GM18858 (cell line): Measurements from ENCODE around the gene NOXO1.

ENCODE experiments used
- ATAC-seq: cut with Tn5 transposase; IDR thresholded peaks from one replicate; pipeline ENCODE4 v1.9.1; 2021; ENCODE audit not compliant: unreplicated experiment

The NOXO1 gene

DNA sequence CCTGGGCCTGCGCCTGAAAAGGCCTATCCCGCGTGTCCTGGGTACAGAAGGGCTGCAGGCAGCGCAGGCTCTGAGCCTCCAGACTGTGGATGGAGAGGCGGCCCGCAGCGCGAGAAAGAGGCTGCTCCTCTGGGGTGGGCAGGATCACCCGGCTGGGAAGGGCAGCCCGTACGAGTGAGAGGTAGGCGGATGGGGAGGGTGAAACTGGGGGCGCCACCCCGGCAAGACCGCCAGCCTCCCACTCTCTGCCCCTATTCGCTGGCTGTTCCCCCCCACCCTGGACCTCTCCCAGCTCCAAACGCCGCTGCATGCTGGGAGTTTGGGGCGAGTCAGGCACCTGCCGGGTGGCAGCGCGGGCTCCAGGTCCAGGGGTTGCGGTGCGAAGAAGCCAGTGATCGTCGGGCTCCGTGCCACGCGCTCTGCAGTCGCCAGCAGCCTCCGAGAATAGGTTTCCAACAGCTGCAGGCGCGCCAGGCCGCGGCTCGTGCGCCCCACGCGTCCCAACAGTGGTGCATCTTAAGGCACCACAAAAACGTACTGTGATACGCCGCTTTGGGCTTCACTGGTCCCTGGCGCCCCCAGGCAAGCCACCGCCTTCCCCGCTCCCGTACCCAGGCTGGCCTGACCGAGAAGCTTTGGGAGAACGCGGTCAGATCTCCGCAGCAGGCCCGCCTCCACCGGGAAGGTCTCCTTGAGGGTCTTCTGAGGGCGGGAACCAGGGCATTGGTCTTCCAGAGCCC, 1.1 kb downstream of the NOXO1 start:
- no peak for ATAC-seq

DNA sequence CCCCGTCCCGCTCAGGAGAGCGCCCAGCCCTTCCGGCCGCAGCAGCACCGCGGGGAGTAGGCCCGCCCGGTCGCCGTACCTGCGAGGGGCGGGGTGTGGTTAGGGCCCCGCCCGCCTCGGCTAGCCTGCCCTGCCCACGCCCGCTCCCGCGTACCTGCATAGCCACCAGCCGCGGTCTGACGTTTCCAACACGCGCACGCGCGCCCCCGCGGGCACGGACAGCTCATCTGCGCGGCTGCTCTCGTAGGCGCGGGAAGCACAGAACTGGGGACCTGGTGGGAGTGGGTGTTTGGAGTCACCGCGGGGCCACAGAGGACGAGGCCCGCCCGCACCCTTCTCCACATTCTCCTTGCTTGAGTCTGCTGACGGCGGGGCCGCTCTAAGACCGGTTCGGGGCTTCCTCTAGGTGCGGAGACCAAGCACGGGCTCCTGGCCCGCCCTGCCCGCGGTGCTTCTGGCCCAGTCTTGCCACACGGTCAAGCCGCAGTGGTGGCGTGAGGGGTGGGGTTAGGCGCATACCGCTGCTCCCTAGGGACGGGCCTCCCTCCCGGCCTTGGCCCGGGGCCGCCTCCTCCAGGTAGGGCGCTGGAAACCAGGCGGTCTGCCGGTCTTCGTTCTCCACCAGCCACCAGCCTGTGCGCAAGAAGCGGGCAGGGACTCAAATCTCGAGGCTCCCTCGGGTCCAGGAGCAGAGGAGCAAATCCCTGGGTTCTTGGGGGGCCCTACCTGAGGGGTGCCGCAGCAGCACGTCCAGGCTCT, 1.8 kb downstream of the NOXO1 start:
- ATAC-seq = no peak

DNA sequence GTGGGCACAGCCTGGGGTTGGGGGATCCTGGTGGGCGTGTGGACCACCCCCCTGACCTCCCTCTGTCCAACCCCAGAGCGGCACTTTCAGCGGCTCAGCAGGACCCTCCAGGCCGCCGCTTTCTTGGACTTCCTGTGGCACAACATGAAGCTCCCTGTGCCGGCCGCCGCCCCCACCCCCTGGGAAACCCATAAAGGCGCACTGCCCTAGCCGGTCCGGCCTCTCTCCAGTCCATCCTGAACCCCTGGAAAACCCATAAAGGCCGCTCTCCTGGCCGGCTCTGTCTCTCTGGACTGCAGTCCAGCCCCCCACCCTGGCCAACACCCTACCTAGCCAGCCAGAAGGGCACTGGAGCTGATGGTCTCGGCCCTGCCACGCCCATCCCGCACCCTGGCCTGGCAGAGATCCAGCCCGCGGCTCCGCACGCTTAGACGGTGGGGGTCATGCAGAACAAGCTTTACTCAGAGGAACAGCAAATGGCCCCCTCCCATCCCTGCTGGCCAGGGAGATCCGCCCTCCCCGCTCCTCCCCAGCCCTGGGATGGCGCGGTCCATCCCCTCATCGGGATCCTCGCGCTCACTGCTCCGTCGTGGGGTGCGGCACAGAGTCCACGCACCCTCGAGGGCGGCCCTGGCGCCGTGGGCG, 2.7 kb downstream of the NOXO1 start:
- no peak for ATAC-seq

DNA sequence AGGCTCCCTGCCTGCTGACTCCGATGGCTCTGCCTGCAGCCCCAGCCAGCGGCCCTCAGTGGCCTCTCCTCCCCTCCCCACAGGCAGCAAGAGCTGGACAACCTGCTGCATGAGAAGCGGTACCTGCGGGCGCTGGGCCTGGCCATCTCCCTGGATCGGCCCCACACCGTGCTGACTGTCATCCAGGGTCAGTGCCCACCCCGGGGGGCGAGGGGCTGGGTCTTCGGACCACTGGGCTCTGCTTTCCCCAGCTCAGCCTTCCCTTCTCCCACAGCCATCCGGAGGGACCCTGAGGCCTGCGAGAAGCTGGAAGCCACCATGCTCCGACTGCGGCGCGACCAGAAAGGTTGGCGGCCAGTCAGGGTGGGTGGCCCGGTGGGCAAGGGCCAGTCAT, 3.4 kb downstream of the NOXO1 start:
- ATAC-seq = no peak

DNA sequence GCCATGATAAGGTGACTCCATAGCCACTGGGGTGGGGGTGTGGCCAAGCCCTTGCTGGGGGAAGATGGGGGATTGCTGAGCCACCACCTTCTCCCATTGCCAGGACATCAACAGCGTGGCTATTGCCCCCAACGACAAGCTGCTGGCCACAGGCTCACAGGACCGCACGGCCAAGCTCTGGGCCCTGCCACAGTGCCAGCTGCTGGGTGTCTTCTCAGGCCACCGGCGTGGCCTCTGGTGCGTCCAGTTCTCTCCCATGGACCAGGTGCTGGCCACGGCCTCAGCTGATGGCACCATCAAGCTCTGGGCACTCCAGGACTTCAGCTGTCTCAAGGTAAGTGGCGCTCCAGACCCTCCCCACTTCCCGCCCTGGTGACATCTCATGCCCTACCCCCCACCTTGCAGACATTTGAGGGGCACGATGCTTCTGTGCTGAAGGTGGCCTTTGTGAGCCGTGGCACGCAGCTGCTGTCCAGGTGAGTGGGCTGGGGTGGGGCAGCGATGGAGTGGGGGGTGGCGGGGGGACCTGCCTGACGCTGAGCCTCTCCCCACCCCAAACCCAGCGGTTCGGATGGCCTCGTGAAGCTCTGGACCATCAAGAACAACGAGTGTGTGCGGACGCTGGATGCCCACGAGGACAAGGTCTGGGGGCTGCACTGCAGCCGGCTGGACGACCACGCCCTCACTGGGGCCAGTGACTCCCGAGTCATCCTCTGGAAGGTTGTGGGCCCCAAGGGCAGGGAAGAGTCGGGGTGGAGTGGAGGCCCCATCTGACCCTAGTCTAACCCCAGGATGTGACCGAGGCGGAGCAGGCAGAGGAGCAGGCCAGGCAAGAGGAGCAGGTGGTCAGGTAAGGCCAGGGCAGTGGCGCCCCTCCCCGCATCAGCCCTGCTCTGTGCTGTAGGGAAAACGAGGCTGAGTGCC, 4.1 kb downstream of the NOXO1 start:
- no peak for ATAC-seq

DNA sequence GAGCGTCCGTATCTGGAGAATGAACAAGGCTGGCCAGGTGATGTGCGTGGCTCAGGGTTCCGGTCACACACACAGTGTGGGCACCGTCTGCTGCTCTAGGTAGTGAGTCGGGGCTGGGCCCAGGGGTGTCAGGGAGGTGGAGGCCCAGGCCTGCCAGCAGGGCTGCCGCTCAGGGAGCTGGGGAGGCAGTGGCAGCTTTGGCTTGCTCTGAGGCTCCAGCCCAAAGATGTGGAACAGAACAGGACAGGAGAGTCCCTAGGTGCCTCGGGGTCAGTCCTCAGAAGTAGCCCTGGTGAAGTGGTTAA, 5.1 kb downstream of the NOXO1 start:
- no peak for ATAC-seq

DNA sequence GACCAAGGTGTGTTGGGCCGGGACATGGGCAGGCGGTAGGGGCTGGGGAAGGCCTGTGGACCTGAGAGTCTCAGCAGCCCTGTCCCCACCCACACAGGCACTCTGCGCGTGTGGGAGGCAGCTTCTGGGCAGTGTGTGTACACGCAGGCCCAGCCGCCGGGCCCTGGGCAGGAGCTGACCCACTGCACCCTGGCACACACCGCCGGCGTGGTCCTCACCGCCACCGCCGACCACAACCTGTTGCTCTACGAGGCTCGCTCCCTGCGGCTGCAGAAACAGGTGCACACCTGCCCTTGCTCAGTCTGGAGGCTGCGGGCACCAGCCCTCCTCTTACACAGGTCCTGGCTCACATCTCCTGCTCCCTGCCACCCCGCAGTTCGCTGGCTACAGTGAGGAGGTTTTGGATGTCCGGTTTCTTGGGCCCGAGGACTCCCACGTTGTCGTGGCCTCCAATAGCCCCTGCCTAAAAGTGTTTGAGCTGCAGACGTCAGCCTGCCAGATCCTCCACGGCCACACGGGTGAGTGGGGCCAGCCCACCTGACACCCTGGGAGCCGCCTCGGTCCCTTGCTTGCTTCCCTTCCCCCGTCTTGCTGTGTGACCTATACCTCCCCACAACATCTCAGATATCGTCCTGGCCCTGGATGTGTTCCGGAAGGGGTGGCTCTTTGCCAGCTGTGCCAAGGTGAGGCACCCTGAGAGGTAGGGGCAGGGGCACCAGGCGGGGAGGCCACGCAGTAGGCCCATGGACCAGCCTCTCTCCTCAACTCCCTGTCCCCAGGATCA, 5.6 kb downstream of the NOXO1 start:
- no peak for ATAC-seq

DNA sequence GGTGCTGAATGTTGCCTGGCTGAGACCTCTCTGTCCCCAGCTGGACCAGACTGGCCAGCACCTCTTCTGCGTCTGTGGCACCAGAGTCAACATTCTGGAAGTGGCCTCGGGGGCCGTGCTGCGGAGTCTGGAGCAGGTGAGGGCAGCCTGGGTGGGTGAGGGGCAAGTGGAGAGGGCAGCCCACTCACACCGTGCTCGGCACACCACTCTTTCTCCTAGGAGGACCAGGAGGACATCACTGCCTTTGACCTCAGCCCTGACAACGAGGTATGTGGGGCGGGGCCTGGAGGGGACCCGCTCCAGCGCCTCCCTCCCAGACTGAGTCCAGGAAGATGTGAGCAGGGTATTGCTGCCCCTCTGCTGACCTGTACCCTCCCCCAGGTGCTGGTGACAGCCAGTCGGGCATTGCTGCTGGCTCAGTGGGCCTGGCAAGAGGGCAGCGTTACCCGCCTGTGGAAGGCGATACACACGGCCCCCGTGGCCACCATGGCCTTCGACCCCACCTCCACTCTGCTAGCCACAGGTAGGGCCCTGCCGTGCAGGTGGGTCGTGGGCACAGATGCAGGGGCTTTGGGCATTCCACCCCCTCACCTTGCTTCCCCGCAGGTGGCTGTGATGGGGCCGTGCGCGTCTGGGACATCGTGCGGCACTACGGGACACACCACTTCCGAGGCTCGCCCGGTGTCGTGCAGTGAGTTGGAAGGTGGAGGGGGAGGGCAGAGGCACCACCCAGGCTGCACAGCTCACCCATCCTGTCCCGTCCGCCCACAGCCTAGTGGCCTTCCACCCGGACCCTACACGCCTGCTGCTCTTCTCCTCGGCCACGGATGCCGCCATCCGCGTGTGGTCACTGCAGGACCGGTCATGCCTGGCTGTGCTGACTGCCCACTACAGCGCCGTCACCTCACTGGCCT, 6.9 kb downstream of the NOXO1 start:
- ATAC-seq = no peak

DNA sequence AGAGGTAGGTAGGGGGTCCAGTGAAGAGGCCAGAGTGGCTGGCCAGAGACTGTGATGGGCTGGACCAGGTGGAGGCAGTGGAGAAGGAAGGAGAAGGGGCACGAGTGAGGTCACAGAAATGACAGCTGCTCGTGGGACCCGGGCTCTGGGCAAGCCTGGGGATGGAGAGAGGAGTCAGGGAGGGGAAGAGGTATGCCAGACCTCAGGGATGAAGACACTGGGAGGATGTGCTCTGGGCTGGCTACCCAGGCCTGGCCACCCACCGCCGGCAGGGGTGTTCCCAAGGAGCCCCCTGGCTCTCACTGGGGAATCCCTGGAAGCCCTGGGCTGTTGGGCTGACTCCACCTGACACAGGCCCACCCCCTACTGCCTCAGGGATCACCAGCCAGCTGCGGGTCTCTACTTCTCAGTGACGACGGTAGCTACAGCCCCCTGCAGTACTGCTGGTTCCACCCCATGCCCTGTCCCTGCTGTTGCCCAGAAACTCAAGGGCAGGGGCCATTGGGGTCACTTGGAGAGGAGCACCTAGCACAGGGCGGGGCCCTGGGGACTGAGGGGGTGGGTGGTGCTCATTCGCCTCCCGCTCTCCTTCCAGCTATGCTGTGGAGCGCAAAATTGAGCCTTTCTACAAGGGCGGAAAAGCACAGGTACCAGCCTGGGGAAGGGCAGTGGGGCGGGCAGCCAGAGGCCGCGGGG, 7.7 kb downstream of the NOXO1 start:
- no peak for ATAC-seq

DNA sequence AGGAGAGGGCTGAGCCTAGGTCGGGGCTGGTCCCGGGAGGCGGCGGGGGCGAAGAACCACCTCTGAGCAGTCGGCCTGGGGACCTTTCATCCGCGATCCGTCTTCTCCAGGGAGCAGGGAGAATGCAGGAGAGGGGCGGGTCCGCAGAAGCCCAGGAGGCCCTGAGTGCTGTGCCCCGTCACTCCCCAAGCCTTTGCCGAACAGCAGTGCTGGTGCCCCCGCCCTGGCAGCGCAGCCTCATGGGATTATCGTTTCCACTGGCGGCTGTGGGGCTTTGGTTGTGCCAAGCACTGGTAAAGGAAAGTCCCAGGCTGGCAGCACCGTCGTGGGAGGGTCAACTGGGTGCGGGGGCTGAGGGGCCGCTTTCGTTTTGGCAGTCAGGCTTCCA, 8.8 kb downstream of the NOXO1 start:
- no peak for ATAC-seq

DNA sequence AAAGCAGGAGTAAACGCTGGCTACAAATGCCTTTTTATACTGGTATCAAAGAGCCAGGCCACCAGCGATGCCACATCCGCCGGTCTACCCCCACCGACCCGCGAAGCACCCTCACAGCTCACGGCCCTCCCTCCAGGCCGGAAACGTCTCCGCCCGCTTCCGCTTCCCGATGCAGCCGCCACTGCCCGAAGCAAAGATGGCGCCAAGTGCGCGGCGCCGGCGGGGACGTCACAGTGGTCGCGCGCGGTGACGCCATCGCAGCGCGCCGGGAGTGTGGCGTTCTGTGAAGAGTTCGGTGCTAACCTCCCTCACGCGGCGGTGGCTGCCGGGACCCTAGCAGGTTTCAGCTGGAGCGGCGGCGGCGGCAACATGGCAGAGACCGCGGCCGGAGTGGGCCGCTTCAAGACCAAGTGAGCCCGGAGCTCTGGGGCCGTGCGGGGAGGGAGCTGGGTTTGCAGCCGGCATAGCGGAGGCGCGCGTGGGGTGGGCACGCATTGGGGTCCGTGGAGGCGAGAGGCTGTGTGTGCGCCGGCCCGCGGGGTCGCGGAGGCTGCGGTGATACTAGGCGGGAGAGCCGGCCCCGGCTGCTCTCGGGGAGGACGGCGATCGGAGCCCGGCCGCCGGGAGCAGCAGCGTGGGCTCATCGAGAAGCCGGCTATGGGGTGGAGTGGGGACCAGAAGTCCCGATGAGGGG, 9.3 kb downstream of the NOXO1 start, which contains the start of gene TBL3:
Gene TBL3, plus strand, starts transcription at position 258 of the 694 bp plus-strand sequence. Its CDS starts 112 bp downstream, at position 370.
- peak; percentile 64 for ATAC-seq

DNA sequence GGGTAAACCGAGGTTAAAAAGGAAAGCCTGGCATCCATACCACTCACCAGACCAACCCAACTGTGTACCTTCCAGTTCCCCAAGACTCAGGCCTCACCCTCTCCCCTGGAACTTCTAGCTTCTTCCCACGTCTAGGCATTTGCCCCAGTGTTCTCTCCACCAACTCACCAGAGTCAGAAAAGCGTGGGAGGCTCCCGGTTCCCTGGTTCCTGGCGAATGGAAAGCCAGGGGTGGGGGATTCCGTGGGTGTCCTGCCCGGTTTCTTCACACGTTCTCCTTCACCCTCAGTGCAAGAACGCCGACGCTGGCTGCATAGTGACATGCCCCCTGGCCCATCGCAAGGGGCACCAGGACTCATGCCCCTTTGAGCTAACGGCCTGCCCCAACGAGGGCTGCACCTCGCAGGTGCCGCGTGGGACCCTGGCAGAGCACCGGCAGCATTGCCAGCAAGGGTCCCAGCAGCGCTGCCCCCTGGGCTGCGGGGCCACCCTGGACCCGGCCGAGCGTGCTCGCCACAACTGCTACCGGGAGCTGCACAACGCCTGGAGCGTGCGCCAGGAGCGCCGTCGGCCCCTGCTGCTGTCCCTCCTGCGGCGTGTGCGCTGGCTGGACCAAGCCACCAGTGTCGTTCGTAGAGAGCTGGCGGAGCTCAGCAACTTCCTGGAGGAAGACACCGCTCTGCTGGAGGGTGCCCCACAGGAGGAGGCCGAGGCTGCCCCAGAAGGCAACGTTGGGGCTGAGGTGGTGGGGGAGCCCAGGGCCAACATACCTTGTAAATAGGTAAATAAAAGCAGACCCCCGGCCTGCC, 12.9 kb downstream of the NOXO1 start:
- no peak for ATAC-seq

DNA sequence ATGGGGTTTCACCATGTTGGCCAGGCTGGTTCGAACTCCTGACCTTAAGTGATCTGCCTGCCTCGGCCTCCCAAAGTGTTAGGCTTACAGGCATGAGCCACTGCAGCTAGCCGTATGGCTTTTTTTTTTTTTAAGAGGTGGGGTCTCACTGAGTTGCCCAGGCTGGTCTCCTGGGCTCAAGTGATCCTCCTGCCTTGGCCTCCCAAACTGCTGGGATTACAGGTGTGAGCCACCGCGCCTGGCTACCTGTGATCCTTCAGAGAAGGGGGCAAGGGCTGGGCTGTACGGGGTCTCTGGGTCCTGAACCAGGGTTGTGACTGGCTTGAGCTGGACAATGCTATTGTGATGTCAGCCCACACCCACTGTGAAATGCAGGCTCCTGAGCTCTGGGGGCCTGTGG, 14.8 kb downstream of the NOXO1 start, which contains the start of gene RNF151:
Gene RNF151, plus strand, starts transcription at position 397 of the 400 bp plus-strand sequence. CDS start 26 bp downstream, outside the sequence.
- ATAC-seq = no peak

DNA sequence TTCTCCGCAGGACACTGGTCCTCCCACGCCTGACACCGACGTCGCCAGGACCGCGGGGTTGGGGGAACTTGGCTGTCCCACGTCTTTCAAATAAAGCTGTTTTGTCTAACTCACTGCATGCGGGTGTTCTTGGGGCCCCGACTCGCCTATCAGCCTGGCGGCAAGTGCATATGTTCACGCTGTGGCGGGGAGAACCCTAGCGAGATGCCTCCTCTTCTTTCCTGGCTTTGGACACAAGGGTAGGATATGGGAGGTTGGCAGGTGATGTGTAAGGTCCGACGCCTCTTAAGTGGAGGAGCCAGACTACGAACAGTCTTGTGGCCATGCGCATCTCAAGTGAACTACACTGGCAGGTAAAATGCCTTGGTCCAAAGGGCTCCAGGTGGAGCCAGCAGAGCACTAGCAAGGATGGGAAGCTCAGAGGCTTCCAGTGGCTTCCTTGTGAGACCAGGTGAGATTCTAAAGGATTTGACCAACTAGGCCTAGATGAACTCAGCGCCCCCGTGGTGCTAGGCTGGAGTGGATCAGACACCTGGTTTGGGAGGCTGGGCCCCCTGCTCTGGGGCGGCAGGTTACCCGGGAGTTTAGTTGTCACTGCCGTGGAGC, 15.8 kb downstream of the NOXO1 start:
- no peak for ATAC-seq

DNA sequence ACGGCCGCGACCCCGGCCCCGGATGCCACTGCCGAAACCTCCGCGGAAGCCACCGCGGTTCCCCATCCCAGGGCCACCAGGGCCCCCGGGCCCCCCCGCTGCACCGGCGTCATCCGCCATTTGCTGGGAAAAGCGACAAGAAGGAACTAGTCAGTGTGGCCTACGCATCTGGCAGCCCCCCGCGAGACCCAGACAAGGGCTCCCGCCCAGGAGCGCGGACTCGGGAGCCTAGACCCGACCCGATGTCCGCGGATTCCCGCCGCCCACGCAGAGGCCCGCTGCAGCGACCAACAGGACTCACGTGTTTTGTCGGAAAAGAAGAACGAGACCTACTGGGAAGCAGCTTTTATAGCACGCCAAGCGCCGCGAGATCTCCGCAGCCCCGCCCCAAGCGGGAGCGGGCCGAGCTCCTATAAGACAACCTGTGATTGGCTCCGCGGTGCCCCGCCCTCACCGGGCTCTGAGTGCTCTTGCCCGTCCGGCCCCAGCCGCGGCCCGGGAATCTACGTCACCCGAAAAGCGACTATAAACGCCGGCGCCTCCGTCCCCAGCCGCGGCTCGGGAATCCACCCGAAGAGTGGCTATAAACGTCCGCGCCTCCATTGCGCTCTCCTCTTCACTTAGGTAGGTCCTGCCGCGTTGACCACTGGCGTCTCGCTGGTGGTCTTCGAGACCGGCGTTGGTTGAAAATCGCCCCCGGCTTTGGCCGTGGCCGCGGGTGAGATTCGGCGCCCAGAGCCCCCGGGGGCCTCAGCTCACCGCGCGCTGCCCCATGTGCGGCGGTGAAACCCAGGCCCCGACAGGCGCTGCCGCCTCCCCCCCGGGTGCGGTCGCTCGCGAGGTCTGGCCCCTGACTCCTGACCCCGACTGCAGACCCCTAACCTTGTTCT, 16.5 kb downstream of the NOXO1 start, which contains the start of gene RPS2:
Gene RPS2, minus strand, starts transcription at position 321 of the 890 bp plus-strand sequence. Its CDS starts 201 bp downstream, at position 120.
- peak; percentile 71 for ATAC-seq
